Mammary epithelial cell (primary cell): Measurements from ENCODE around the gene FAM163A.
"Not testable (repeated sequence)": the region's sequence is repeated elsewhere in the genome, so short reads cannot be mapped to it uniquely, and the experiment has no call there.

Experiments used
- EZH2 ChIP-seq: IDR thresholded peaks from 2 replicates; pipeline ENCODE4 v1.6.1; 2012; ENCODE audit warnings: low read length, inconsistent platforms, borderline replicate concordance
- TF ChIP-seq, protein P1 (sequence below), 2 donors: IDR thresholded peaks in 1 of 2; conservative IDR thresholded peaks in 1 of 2; 2 replicates each; pipeline ENCODE4 v1.5.1; 2011 to 2012; ENCODE audit warnings: inconsistent platforms in 2 of 2, low read length in 2 of 2, mild to moderate bottlenecking in 2 of 2, control low read depth in 1 of 2, low read depth in 1 of 2; ENCODE audit not compliant: insufficient read depth in 1 of 2; ENCODE audit errors: extremely low read depth in 1 of 2

GRCh38 chr1:179855831-179856230 lies 112.7 kb downstream of the FAM163A start:
- TF ChIP-seq, protein P1, sequence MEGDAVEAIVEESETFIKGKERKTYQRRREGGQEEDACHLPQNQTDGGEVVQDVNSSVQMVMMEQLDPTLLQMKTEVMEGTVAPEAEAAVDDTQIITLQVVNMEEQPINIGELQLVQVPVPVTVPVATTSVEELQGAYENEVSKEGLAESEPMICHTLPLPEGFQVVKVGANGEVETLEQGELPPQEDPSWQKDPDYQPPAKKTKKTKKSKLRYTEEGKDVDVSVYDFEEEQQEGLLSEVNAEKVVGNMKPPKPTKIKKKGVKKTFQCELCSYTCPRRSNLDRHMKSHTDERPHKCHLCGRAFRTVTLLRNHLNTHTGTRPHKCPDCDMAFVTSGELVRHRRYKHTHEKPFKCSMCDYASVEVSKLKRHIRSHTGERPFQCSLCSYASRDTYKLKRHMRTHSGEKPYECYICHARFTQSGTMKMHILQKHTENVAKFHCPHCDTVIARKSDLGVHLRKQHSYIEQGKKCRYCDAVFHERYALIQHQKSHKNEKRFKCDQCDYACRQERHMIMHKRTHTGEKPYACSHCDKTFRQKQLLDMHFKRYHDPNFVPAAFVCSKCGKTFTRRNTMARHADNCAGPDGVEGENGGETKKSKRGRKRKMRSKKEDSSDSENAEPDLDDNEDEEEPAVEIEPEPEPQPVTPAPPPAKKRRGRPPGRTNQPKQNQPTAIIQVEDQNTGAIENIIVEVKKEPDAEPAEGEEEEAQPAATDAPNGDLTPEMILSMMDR (conservative IDR thresholded peaks at IDR 0.05 in 1 of 2, IDR thresholded peaks at IDR 0.05 in 1 of 2; ENCODE audit: extremely low read depth in 1 of 2, insufficient read depth in 1 of 2, low read depth in 1 of 2, low read length in 2 of 2) = not testable (repeated sequence)
- not testable (repeated sequence) for TF ChIP-seq EZH2
